ENCODE results near the gene SYNCRIP.
"Not testable (repeated sequence)": the region's sequence is repeated elsewhere in the genome, so short reads cannot be mapped to it uniquely, and the experiment has no call there.

The SYNCRIP gene

DNA sequence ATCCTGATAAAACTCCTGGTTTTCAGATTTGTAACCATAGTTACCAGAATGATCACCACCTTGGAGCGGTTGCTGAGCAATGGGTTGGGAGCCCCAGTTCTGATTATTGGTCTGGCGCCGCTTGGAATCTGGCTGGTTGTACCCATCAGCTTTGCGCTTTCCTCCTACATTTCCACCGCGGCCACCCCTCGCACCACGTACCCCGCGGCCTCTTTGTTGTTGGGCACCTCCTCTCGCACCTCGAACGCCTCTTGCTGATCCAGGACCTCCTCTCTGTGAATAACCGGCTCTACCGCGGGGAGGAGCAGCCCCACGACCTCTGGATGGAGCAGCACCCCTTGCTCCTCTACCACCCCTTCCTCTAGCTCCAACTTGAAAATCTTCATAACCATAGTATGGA is 27.9 kb downstream of the SYNCRIP start:
- H3K36me3 ChIP-seq (ENCODE audit: control insufficient read depth, insufficient read depth, low read length): peaks cover 6% of the 10 kb centered on the region
- H3K9me3 ChIP-seq (ENCODE audit: control insufficient read depth, insufficient read depth, low read length): no peaks in the 10 kb centered on the region
- H3K27me3 ChIP-seq (ENCODE audit: control insufficient read depth, insufficient read depth, low read length): no peaks in the 10 kb centered on the region
- H3K4me1 ChIP-seq (ENCODE audit: control insufficient read depth, insufficient read depth, low read length): no peaks in the 10 kb centered on the region
- H3K4me3 ChIP-seq (ENCODE audit: low read depth, low read length): no peak overlapping the region
- H3K9ac ChIP-seq (ENCODE audit: low read depth, low read length): no peak overlapping the region

DNA sequence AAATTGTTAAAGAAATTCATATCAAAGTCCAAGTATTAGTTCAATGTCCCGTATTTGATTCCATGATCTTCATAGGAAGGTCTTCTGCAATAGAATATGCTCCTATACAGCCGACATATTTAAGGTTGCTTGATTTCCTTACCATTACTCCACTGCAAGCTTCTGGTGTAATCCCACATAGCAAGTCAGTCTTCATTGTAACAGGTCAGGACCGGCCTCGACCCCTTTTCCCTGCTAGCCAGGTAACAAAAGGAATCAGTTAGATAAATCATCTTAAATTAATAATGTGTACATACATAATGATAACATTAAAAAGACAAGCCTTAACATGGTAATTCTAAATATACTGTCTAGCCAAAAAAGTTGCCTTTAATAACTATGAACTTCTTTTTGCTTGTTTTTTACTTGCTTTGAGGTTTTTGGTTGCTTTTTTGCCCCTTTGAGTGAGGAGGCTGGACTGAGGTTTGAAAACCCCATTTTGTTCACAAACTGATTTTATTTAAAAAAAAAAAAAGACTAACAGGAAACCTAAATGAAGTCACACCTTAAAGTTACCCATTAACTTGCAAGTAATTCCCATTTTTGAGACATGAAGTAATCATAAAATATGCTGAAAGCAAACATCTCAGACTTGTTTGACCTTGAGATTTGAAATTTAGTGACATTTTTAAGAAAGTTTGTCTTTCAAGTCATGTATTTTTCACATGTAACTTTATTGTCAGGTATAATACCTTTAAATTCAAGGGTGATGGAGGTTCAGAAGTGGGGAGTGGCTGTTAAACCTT is 29.8 kb downstream of the SYNCRIP start:
- H3K9me3 ChIP-seq (ENCODE audit: control insufficient read depth, insufficient read depth, low read length): no peaks in the 10 kb centered on the region
- no peak overlapping the region for H3K9ac ChIP-seq (ENCODE audit: low read depth, low read length)
- no peaks in the 10 kb centered on the region for H3K4me1 ChIP-seq (ENCODE audit: control insufficient read depth, insufficient read depth, low read length)
- H3K27me3 ChIP-seq (ENCODE audit: control insufficient read depth, insufficient read depth, low read length): no peaks in the 10 kb centered on the region
- H3K4me3 ChIP-seq (ENCODE audit: low read depth, low read length): no peak overlapping the region
- peaks cover 6% of the 10 kb centered on the region for H3K36me3 ChIP-seq (ENCODE audit: control insufficient read depth, insufficient read depth, low read length)

DNA sequence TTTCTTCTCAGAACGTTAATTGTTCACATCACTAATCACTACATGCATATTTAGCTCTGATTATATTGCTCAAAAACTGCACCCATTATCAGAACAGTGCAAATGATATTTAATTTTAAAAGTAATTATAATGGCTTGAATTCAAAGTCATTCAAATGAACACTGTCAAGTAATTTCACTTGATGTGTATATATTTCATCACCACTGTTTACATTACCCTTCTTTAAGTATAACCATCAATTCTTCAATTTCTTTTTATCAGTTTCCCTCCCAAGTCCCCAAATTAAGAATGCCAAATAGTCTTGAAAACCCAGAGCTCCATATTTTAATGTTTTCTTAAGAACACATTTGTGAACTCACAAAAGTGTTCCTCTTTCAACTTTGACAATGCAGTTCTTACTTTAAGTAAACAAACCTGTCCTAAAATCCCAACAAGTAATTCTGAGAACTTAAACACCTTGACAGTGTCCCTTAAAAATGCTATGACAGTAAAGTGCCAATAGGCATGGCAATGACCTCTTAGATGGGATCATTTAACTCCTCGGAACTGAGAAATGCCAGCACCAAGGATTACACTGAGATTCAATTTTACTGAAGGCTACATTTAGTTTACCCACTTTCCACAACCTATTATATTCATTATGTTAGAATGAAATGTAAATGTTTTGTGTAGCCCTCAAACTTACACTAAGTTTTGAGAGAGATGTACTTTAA is 32.3 kb downstream of the SYNCRIP start:
- Histone ChIP-seq H3K4me3 (ENCODE audit: low read depth, low read length) (no peak overlapping the region), H3K4me1 (ENCODE audit: control insufficient read depth, insufficient read depth, low read length) (no peaks in the 10 kb centered on the region), H3K27me3 (ENCODE audit: control insufficient read depth, insufficient read depth, low read length) (no peaks in the 10 kb centered on the region), H3K9ac (ENCODE audit: low read depth, low read length) (no peak overlapping the region), H3K9me3 (ENCODE audit: control insufficient read depth, insufficient read depth, low read length) (no peaks in the 10 kb centered on the region), H3K36me3 (ENCODE audit: control insufficient read depth, insufficient read depth, low read length) (peaks cover 6% of the 10 kb centered on the region)

DNA sequence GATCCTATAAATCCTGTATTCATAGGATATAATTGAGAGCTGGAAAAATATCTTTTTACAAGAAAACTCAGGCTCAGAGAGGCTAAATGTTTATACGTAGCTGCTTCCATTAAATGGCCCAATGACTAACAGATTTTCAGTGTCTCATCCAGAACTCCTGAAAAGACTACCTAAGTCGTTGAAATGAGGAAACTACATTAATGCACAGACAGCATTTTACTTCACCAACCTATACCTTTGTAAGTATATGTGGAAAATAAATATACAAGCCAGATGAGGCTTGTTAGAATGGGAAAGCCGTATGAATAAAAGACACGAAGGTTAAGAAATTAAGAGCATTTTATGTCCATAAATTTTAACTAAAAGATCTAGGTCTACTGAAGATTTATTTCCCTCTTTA is 40.6 kb downstream of the SYNCRIP start:
- no peaks in the 10 kb centered on the region for H3K36me3 ChIP-seq (ENCODE audit: control insufficient read depth, insufficient read depth, low read length)
- H3K27me3 ChIP-seq (ENCODE audit: control insufficient read depth, insufficient read depth, low read length): no peaks in the 10 kb centered on the region
- H3K9me3 ChIP-seq (ENCODE audit: control insufficient read depth, insufficient read depth, low read length): no peaks in the 10 kb centered on the region
- H3K4me1 ChIP-seq (ENCODE audit: control insufficient read depth, insufficient read depth, low read length): no peaks in the 10 kb centered on the region
- no peak overlapping the region for H3K4me3 ChIP-seq (ENCODE audit: low read depth, low read length)
- no peak overlapping the region for H3K9ac ChIP-seq (ENCODE audit: low read depth, low read length)

DNA sequence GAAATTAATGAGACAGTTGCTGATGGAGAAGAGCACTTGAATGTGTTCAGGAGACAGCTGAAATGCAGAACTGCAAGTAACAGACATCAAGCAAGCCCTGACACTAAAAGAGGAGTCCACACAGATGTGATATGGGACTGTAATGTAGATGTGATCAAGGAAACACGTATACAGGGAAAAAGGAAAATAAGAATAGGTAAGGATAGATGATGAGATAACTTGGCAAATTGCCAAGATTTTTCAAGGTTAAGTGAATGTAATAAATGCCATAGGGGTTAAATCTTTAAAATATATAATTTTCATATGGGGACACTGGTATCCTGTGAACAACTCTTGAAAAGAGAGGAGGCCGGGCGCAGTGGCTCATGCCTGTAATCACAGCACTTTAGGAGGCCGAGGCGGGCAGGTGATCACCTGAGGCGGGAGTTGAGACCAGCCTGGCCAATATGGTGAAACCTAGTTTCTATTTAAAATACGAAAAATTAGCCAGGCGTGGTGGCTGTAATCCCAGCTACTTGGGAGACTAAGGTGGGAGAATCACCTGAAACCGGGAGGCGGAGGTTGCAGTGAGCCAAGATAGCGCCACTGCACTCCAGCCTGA is 41.9 kb downstream of the SYNCRIP start:
- H3K4me1 ChIP-seq (ENCODE audit: control insufficient read depth, insufficient read depth, low read length): no peaks in the 10 kb centered on the region
- H3K9me3 ChIP-seq (ENCODE audit: control insufficient read depth, insufficient read depth, low read length): no peaks in the 10 kb centered on the region
- no peak overlapping the region for H3K9ac ChIP-seq (ENCODE audit: low read depth, low read length)
- no peaks in the 10 kb centered on the region for H3K36me3 ChIP-seq (ENCODE audit: control insufficient read depth, insufficient read depth, low read length)
- H3K27me3 ChIP-seq (ENCODE audit: control insufficient read depth, insufficient read depth, low read length): peaks cover 3% of the 10 kb centered on the region
- no peak overlapping the region for H3K4me3 ChIP-seq (ENCODE audit: low read depth, low read length)

DNA sequence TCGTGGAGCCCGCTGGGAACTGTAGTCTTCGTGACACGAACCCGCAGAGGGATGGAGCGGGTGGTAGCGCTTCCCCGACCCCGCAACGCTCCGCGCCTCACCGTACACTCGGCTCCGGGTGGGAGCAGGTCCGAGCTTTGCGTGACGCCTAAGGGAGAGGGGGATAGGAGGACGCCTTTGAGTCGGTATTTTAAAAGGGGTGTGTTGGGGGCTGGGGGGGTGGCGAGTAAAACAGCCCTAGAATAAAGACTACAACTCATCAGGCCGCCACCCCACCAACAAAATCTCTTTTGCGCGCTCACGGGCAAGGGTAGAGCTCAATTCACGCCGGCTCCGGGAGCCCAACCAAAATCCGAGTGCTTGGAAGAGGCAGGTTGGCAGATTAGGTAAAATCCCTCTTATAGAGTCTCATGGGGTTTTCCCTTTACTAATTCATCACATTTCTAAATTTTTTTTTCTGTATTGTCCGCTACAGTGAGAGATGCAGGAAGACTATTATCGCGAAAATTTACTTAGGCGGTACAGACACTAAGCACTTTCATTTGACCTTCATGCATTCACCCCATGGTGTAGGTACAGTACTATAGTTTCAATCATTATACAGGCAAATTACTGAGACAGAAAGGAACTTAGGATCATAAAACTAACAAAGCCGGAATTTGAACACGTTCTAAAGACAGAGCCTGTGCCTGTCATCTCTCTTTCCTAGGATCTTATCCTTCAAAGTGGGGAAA is 48.3 kb downstream of the SYNCRIP start:
- no peaks in the 10 kb centered on the region for H3K4me1 ChIP-seq (ENCODE audit: control insufficient read depth, insufficient read depth, low read length)
- H3K27me3 ChIP-seq (ENCODE audit: control insufficient read depth, insufficient read depth, low read length): peaks cover 5% of the 10 kb centered on the region
- peak overlapping the region; percentile 87 for H3K9ac ChIP-seq (ENCODE audit: low read depth, low read length)
- H3K36me3 ChIP-seq (ENCODE audit: control insufficient read depth, insufficient read depth, low read length): no peaks in the 10 kb centered on the region
- peak overlapping the region; percentile 93 for H3K4me3 ChIP-seq (ENCODE audit: low read depth, low read length)
- no peaks in the 10 kb centered on the region for H3K9me3 ChIP-seq (ENCODE audit: control insufficient read depth, insufficient read depth, low read length)

DNA sequence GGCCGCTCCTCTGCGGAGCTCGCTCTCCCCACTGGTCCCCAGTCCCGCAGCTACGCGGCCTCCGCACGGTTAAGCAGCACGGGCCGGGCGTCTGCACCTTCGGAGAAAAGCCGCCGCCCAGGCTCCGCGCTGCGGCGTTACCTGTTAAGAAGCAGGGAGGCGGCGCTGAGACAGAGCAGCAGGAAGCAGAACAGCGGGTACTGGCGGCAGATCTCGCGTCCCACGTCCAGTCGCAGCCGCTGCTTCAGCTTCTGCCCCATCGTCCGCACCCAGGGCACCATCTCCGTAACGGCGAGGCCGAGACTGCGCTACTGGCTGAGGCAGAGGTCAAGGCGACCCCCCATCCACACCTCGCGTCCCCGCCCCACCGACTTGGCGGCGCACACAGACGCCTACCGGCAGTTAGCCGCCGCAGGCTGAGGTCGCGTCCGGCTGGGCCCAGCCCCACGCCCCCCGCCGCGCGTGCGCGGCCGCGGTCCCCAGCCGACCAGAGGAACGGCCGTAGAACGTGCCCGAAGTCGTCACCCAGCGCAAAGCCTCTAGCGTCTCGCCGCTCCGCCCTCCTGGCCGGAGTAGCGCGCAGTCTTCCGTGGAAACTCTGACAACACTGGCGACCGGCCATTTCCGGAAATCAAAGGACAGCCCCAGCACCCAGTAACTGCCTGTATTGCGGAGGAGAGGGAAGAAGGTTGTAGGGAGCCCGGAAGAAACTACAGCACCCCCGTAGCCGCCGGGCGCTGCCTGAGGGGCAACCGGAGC is 49.1 kb downstream of the SYNCRIP start, which contains the start of gene SNX14:
SNX14 (minus strand) TSS at position 421 of the 759 bp plus-strand sequence; CDS start at position 281, 140 bp downstream.
- Histone ChIP-seq H3K9me3 (ENCODE audit: control insufficient read depth, insufficient read depth, low read length) (no peaks in the 10 kb centered on the region), H3K27me3 (ENCODE audit: control insufficient read depth, insufficient read depth, low read length) (peaks cover 5% of the 10 kb centered on the region), H3K4me3 (ENCODE audit: low read depth, low read length) (peak within 1 kb of the TSS; percentile 93), H3K9ac (ENCODE audit: low read depth, low read length) (peak within 1 kb of the TSS; percentile 87), H3K4me1 (ENCODE audit: control insufficient read depth, insufficient read depth, low read length) (no peaks in the 10 kb centered on the region), H3K36me3 (ENCODE audit: control insufficient read depth, insufficient read depth, low read length) (no peaks in the 10 kb centered on the region)

DNA sequence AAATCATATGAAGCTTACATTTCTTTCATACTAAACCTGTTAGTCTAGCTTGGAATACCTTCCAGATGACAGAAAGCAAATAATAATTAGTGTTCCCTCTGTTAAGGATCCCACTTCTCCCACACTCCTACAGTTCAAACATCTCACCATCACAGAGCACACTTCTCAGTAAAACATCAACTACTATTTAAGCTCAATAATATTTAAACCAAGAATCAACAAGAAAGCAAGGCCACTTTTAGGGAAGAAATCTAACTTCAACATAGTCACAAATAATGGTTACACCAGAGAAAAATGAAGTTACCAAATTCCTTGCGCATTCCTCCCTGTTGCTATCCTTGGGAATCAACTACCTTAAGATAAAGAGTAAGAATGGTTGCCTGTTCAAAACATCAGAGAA is 50.7 kb downstream of the SYNCRIP start:
- no peak overlapping the region for H3K9ac ChIP-seq (ENCODE audit: low read depth, low read length)

DNA sequence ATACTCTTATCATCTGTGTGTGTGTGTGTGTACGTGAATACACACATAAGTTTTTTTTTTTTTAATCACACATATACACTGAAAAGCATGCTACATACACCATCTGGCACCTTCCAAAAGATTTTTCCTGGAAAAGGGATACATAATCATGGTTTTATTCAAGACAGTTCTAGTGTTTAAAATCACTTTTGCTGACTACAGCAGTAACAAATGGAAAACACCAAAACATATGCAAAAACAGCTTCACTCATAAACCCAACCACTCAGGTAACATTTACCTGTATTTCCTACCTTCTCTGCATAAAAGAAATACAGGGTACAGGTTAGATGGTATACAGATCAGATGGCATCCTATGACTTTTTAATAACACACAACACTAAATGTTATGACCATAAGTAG is 51.5 kb downstream of the SYNCRIP start:
- H3K9ac ChIP-seq (ENCODE audit: low read depth, low read length): no peak overlapping the region
- H3K4me3 ChIP-seq (ENCODE audit: low read depth, low read length): no peak overlapping the region
- H3K36me3 ChIP-seq (ENCODE audit: control insufficient read depth, insufficient read depth, low read length): no peaks in the 10 kb centered on the region
- no peaks in the 10 kb centered on the region for H3K9me3 ChIP-seq (ENCODE audit: control insufficient read depth, insufficient read depth, low read length)
- H3K27me3 ChIP-seq (ENCODE audit: control insufficient read depth, insufficient read depth, low read length): peaks cover 3% of the 10 kb centered on the region
- no peaks in the 10 kb centered on the region for H3K4me1 ChIP-seq (ENCODE audit: control insufficient read depth, insufficient read depth, low read length)

More for the DNA sequence above, 50.7 kb downstream of the SYNCRIP start:
- no peaks in the 10 kb centered on the region for H3K36me3 ChIP-seq (ENCODE audit: control insufficient read depth, insufficient read depth, low read length)
- H3K9me3 ChIP-seq (ENCODE audit: control insufficient read depth, insufficient read depth, low read length): no peaks in the 10 kb centered on the region
- H3K4me3 ChIP-seq (ENCODE audit: low read depth, low read length): no peak overlapping the region
- peaks cover 5% of the 10 kb centered on the region for H3K27me3 ChIP-seq (ENCODE audit: control insufficient read depth, insufficient read depth, low read length)
- H3K4me1 ChIP-seq (ENCODE audit: control insufficient read depth, insufficient read depth, low read length): no peaks in the 10 kb centered on the region

DNA sequence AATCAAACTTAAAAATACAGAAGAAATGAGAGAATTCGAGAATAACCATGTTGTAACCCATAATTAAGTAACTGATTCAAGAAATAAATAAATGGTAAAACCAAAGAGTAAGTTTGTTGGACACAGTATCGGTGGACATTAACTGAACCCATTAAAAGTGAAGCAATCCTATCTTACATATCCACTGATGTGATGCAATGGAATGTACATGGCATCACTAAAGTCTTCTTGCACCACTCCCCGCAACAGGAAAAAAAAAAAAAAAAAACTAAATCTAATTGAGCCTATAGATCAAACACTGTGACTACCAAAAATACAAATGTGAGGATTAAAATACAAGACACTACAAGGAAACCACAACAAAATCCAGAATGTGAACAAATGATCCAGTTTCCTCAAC is 56.9 kb downstream of the SYNCRIP start:
- Histone ChIP-seq H3K9me3 (ENCODE audit: control insufficient read depth, insufficient read depth, low read length) (no peaks in the 10 kb centered on the region), H3K4me3 (ENCODE audit: low read depth, low read length) (no peak overlapping the region), H3K9ac (ENCODE audit: low read depth, low read length) (no peak overlapping the region), H3K36me3 (ENCODE audit: control insufficient read depth, insufficient read depth, low read length) (no peaks in the 10 kb centered on the region), H3K4me1 (ENCODE audit: control insufficient read depth, insufficient read depth, low read length) (peaks cover 6% of the 10 kb centered on the region), H3K27me3 (ENCODE audit: control insufficient read depth, insufficient read depth, low read length) (no peaks in the 10 kb centered on the region)

DNA sequence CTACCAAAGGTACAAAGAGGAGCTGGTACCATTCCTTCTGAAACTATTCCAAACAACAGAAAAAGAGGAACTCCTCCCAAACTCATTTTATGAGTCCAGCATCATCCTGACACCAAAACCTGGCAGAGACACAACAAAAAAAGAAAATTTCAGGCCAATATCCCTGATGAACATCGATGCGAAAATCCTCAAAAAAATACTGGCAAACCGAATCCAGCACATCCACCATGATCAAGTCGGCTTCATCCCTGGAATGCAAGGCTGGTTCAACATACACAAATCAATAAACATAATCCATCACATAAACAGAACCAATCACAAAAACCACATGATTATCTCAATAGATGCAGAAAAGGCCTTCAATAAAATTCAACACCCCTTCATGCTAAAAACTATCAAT is 59.9 kb downstream of the SYNCRIP start:
- H3K4me3 ChIP-seq (ENCODE audit: low read depth, low read length); H3K9me3 ChIP-seq (ENCODE audit: control insufficient read depth, insufficient read depth, low read length); H3K36me3 ChIP-seq (ENCODE audit: control insufficient read depth, insufficient read depth, low read length); H3K27me3 ChIP-seq (ENCODE audit: control insufficient read depth, insufficient read depth, low read length); H3K9ac ChIP-seq (ENCODE audit: low read depth, low read length): not testable (repeated sequence)
- peaks cover 12% of the 10 kb centered on the region for H3K4me1 ChIP-seq (ENCODE audit: control insufficient read depth, insufficient read depth, low read length)

Measured in iPS-15b (cell line).